ENCODE measurements around the gene INAFM2. TPM values are rescaled to one million over a fixed set of nuclear protein-coding genes. Genes with fewer than 3 reads are reported as not detected.

Gene INAFM2
- polyA plus RNA-seq, 3 donors = 5.1 to 19.6 (median 8.3) TPM

DNA sequence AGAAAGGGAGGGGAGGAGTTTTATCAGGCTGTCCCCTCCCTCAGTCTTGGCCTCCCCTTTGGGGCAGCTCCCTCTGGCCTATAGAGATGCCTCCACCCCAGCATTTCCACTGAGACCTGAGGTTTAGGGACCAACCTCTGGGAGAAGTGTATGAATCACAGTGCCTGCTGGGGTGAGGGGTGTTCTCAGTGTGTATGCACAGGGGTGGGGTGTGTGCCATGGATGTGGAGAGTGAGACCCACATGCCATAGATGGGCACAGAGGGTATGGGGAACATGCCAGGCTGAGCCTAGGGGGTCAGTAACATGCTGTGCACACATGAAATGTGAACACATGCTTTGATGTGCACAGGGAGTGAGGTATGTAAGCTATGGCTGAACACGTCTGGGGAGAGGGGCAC is 28.2 kb upstream of the INAFM2 start:
- H3K4me3 ChIP-seq (replicated peaks in 1 of 3; ENCODE audit: low read depth in 2 of 3, low read length in 3 of 3) = no peak overlapping the region
- H3K4me3 Mint-ChIP-seq = no peak overlapping the region
- H3K4me2 ChIP-seq (replicated peaks; ENCODE audit: extremely low read depth, low read length, poor library complexity, severe bottlenecking) = no peak overlapping the region
- no peak overlapping the region for H2AFZ ChIP-seq (ENCODE audit: insufficient read depth, low read depth, low read length, poor library complexity, severe bottlenecking)
- peak overlapping the region in 1 of 2 donors; percentile 14 for H3K27ac ChIP-seq (ENCODE audit: low read depth in 1 of 2, low read length in 2 of 2)
- H3K27ac Mint-ChIP-seq = peak overlapping the region in 1 of 7 donors; percentile 83
- H3K27me3 ChIP-seq (ENCODE audit: control insufficient read depth in 2 of 2, insufficient read depth in 2 of 2, low read length in 2 of 2) = no peaks in the 10 kb centered on the region
- H3K4me1 ChIP-seq (ENCODE audit: control insufficient read depth in 1 of 2, insufficient read depth in 2 of 2, low read length in 2 of 2) = peaks cover 10 to 15% of the 10 kb centered on the region in 2 donors
- H3K9me3 Mint-ChIP-seq = no peaks in the 10 kb centered on the region
- H3K79me2 ChIP-seq (ENCODE audit: insufficient read depth, low read length) = peaks cover 29% of the 10 kb centered on the region
- 90% methylated on average over 1 of the region's 1 CpG for WGBS (ENCODE audit: insufficient coverage)
- peaks cover 16% of the 10 kb centered on the region for H3K4me1 Mint-ChIP-seq
- H3K36me3 ChIP-seq (replicated peaks in 1 of 2; ENCODE audit: control insufficient read depth in 1 of 2, insufficient read depth in 2 of 2, low read length in 2 of 2) = peaks cover 89 to 100% of the 10 kb centered on the region in 2 donors
- TF ChIP-seq, protein P1, sequence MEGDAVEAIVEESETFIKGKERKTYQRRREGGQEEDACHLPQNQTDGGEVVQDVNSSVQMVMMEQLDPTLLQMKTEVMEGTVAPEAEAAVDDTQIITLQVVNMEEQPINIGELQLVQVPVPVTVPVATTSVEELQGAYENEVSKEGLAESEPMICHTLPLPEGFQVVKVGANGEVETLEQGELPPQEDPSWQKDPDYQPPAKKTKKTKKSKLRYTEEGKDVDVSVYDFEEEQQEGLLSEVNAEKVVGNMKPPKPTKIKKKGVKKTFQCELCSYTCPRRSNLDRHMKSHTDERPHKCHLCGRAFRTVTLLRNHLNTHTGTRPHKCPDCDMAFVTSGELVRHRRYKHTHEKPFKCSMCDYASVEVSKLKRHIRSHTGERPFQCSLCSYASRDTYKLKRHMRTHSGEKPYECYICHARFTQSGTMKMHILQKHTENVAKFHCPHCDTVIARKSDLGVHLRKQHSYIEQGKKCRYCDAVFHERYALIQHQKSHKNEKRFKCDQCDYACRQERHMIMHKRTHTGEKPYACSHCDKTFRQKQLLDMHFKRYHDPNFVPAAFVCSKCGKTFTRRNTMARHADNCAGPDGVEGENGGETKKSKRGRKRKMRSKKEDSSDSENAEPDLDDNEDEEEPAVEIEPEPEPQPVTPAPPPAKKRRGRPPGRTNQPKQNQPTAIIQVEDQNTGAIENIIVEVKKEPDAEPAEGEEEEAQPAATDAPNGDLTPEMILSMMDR (IDR thresholded peaks at IDR 0.05) = no peak
- no peak for DNase-seq
- intact Hi-C loops (cut with micrococcal nuclease) = no loop called here
- no peaks in the 10 kb centered on the region for H3K9me3 ChIP-seq (replicated peaks in 1 of 2; ENCODE audit: control insufficient read depth in 1 of 2, insufficient read depth in 1 of 2, low read length in 2 of 2)
- H3K36me3 Mint-ChIP-seq = peaks cover 81 to 96% of the 10 kb centered on the region in 2 donors
- H4K20me1 ChIP-seq (ENCODE audit: insufficient read depth, low read length) = peaks cover 100% of the 10 kb centered on the region
- H3K27me3 Mint-ChIP-seq (ENCODE audit: low read depth in 3 of 3) = peaks cover 0 to 1% (median 1%) of the 10 kb centered on the region in 3 donors
- H3K9ac ChIP-seq (ENCODE audit: insufficient read depth, low read length, poor library complexity, severe bottlenecking) = no peak overlapping the region

DNA sequence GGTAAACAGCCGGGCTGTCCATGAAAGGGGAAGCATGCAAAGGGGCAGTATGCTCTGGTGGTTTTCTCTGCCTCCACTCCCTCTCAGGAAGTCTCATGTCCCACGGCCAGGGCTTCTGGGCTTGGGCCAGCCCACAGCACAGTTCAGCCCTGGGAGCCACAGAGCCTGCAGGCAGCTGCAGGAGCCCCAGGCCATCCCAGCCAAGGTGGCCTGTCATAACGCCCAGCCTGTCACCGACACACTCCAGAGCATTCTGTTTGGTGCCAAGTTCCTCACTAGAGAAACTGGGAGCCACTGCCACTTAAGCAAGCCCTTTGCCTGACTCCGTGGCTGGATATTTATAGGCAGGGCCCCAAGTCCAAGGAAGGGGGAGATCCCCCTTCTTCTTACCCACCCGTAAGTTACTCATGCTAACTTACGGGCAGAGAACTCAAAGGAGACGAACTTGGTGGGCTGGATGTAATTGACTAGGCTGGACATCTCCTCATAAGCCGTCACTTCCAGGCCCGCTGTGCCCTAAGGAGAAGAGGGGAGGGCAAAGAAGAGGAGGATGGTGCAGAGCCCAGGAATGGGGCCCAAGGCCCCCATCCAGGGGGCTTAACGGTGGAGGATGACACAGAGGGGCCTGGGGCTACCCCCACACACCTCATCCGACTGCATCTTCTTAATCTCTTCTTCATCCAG is 27.5 kb upstream of the INAFM2 start:
- Mint-ChIP-seq H3K9me3 (no peaks in the 10 kb centered on the region), H3K27me3 (ENCODE audit: low read depth in 3 of 3) (peaks cover 0 to 1% (median 1%) of the 10 kb centered on the region in 3 donors), H3K36me3 (peaks cover 85 to 97% of the 10 kb centered on the region in 2 donors), H3K4me3 (no peak overlapping the region), H3K27ac (peak overlapping the region in 1 of 7 donors; percentile 83), H3K4me1 (peaks cover 21% of the 10 kb centered on the region)
- peaks cover 13 to 19% of the 10 kb centered on the region in 2 donors for H3K4me1 ChIP-seq (ENCODE audit: control insufficient read depth in 1 of 2, insufficient read depth in 2 of 2, low read length in 2 of 2)
- intact Hi-C loops (cut with micrococcal nuclease) = no loop called here
- H3K27me3 ChIP-seq (ENCODE audit: control insufficient read depth in 2 of 2, insufficient read depth in 2 of 2, low read length in 2 of 2) = no peaks in the 10 kb centered on the region
- no peak overlapping the region for H3K9ac ChIP-seq (ENCODE audit: insufficient read depth, low read length, poor library complexity, severe bottlenecking)
- no peak overlapping the region for H2AFZ ChIP-seq (ENCODE audit: insufficient read depth, low read depth, low read length, poor library complexity, severe bottlenecking)
- H3K36me3 ChIP-seq (replicated peaks in 1 of 2; ENCODE audit: control insufficient read depth in 1 of 2, insufficient read depth in 2 of 2, low read length in 2 of 2) = peaks cover 91 to 100% of the 10 kb centered on the region in 2 donors
- TF ChIP-seq, protein P1 (IDR thresholded peaks at IDR 0.05) = no peak
- H3K9me3 ChIP-seq (replicated peaks in 1 of 2; ENCODE audit: control insufficient read depth in 1 of 2, insufficient read depth in 1 of 2, low read length in 2 of 2) = no peaks in the 10 kb centered on the region
- DNase-seq = no peak
- peak overlapping the region in 1 of 2 donors; percentile 14 for H3K27ac ChIP-seq (ENCODE audit: low read depth in 1 of 2, low read length in 2 of 2)
- WGBS (ENCODE audit: insufficient coverage) = 50% methylated on average over 5 of the region's 12 CpGs
- H4K20me1 ChIP-seq (ENCODE audit: insufficient read depth, low read length) = peaks cover 100% of the 10 kb centered on the region
- H3K4me3 ChIP-seq (replicated peaks in 1 of 3; ENCODE audit: low read depth in 2 of 3, low read length in 3 of 3) = no peak overlapping the region
- H3K4me2 ChIP-seq (replicated peaks; ENCODE audit: extremely low read depth, low read length, poor library complexity, severe bottlenecking) = no peak overlapping the region
- peaks cover 36% of the 10 kb centered on the region for H3K79me2 ChIP-seq (ENCODE audit: insufficient read depth, low read length)

Measured in CD14-positive monocyte (primary cell).